ENCODE results near the gene VPS33A. TPM values are rescaled to one million over a fixed set of nuclear protein-coding genes. Genes with fewer than 3 reads are reported as not detected.

Gene VPS33A
- total and polyA plus RNA-seq, 2 of the 8 experiments (the other 6 are each of a cell fraction or from before 2014, with no cell fraction given), result 16.4 to 41.8 TPM

- Histone ChIP-seq H4K8ac (ENCODE audit: extremely low read depth, insufficient read depth, low read length) (no peak overlapping the region), H3K79me2 (ENCODE audit: control insufficient read depth in 1 of 2, insufficient read depth in 2 of 2, low read length in 2 of 2) (no peaks in the 10 kb centered on the region), H3K18ac (ENCODE audit: extremely low read depth, low read length) (no peak overlapping the region), H3K9me3 (ENCODE audit: insufficient read depth in 2 of 2, low read depth in 1 of 2, low read length in 1 of 2) (no peaks in the 10 kb centered on the region), H3K27ac (ENCODE audit: low read depth, low read length) (no peak overlapping the region), H3K23ac (ENCODE audit: insufficient read length) (no peak overlapping the region), H2BK12ac (ENCODE audit: low read depth, low read length) (no peak overlapping the region), H3K4ac (replicated peaks; ENCODE audit: insufficient read length, low read depth, low read length) (no peak overlapping the region), H2BK20ac (ENCODE audit: low read length) (no peak overlapping the region), H4K5ac (ENCODE audit: insufficient read length, low read depth, low read length) (no peak overlapping the region), H3K27me3 (replicated peaks in 1 of 4; ENCODE audit: control insufficient read depth in 3 of 4, extremely low read depth in 1 of 4, insufficient read depth in 3 of 4, low read length in 3 of 4) (no peaks in the 10 kb centered on the region), H3K79me1 (ENCODE audit: low read depth, low read length) (no peaks in the 10 kb centered on the region), H3K4me3 (ENCODE audit: extremely low read depth in 1 of 4, insufficient read depth in 2 of 4, low read depth in 3 of 4, low read length in 4 of 4) (no peak overlapping the region), H3K14ac (ENCODE audit: insufficient read length) (no peak overlapping the region), H2AK5ac (ENCODE audit: low read depth, low read length) (no peak overlapping the region), H4K20me1 (replicated peaks in 1 of 2; ENCODE audit: control insufficient read depth in 1 of 2, insufficient read depth in 2 of 2, low read length in 2 of 2) (no peaks in the 10 kb centered on the region), H2BK15ac (ENCODE audit: low read length) (no peak overlapping the region), H3K56ac (replicated peaks; ENCODE audit: insufficient read length, low read depth, low read length) (no peak overlapping the region), H2BK120ac (replicated peaks; ENCODE audit: low read depth, low read length) (no peak overlapping the region), H3K4me1 (replicated peaks in 1 of 4; ENCODE audit: control insufficient read depth in 3 of 4, insufficient read depth in 4 of 4, low read length in 3 of 4) (no peaks in the 10 kb centered on the region; a peak in 1 of 7 replicates), H4K91ac (replicated peaks; ENCODE audit: insufficient read length, low read length) (no peak overlapping the region), H3K36me3 (ENCODE audit: control insufficient read depth in 2 of 4, insufficient read depth in 4 of 4, low read length in 3 of 4) (no peaks in the 10 kb centered on the region), H3K4me2 (ENCODE audit: insufficient read depth in 1 of 2, low read depth in 2 of 2, low read length in 2 of 2) (no peak overlapping the region), H3K9ac (replicated peaks in 1 of 4; ENCODE audit: extremely low read depth in 1 of 4, low read depth in 3 of 4, low read length in 3 of 4) (no peak overlapping the region), H2BK5ac (ENCODE audit: low read depth, low read length) (no peak overlapping the region), H2AFZ (ENCODE audit: low read length) (no peak overlapping the region), H3K23me2 (ENCODE audit: low read depth, low read length) (no peaks in the 10 kb centered on the region)
- POLR2A ChIA-PET (ENCODE audit: partially characterized antibody), result interaction anchor here (0.6 kb wide), 1 partner anchor 14 kb away, joined by 3 read pairs; no protein-coding TSS in a partner anchor
- FAIRE-seq (no peak), DNase-seq (ENCODE audit: low read depth in 1 of 2, low spot score in 2 of 2) (no peak)
- WGBS, 2 experiments (ENCODE audit: extremely low coverage in 1 of 2, insufficient coverage in 1 of 2, insufficient read length in 1 of 2, insufficient replicate concordance in 2 of 2, low coverage in 1 of 2, low lambda C conversion rate in 2 of 2, missing lambda C conversion rate in 1 of 2), result 85% methylated on average over 3 of the region's 3 CpGs; no CpG with 5 or more reads in 1 of the 2 experiments
- CTCF ChIA-PET (ENCODE audit: partially characterized antibody), result interaction anchor here (0.9 to 1.9 kb wide), 2 partner anchors 12 to 43 kb away, joined by 3 to 6 read pairs; no protein-coding TSS in a partner anchor
- TF ChIP-seq MAX (IDR thresholded peaks at IDR 0.05) (no peak), SP2 (IDR thresholded peaks at IDR 0.05; ENCODE audit: low read length) (no peak), EZH2 (IDR thresholded peaks at IDR 0.05; ENCODE audit: low read depth, low read length, severe bottlenecking) (no peak), ASH2L (IDR thresholded peaks at IDR 0.05; ENCODE audit: low read length) (no peak), NRF1 (IDR thresholded peaks at IDR 0.05; ENCODE audit: low read depth, low read length) (no peak), BCL11A (IDR thresholded peaks at IDR 0.05; ENCODE audit: low read depth in 2 of 2, low read length in 2 of 2) (no peak), JUND (IDR thresholded peaks at IDR 0.05; ENCODE audit: low read length) (no peak), SUZ12 (IDR thresholded peaks at IDR 0.05; ENCODE audit: low read length) (no peak), SAP30 (IDR thresholded peaks at IDR 0.05; ENCODE audit: insufficient read depth, insufficient replicate concordance, low read length) (no peak)
Measured at GRCh38 chr12:122310626-122311333, 44.5 kb upstream of the VPS33A start.
